WTC11 (cell line): ENCODE data around the gene HOXD8. TPM values are rescaled to one million over a fixed set of nuclear protein-coding genes. Genes with fewer than 3 reads are reported as not detected.

ENCODE experiments used
- ATAC-seq: fragments of 200-7000 bp; cut with Tn5 transposase; 2 replicates; pipeline ENCODE4 v1.10.0; 2021; ENCODE audit warnings: mild to moderate bottlenecking, moderate library complexity
- CTCF ChIA-PET: fragments of 300-600 bp; sonication (Branson Sonifier 250); formaldehyde crosslinking; loops from one replicate; lab custom pipeline; 2021; ENCODE audit warnings: antibody characterized with exemption; lab: Charles Lee
- POLR2A ChIA-PET: fragments of 350-600 bp; sonication (Branson Sonifier 250); formaldehyde crosslinking; loops from one replicate; lab custom pipeline; 2021; ENCODE audit warnings: antibody characterized with exemption; lab: Charles Lee
- DNase-seq: peaks from one replicate; pipeline ENCODE4 v3.0.0; 2021; ENCODE audit warnings: low spot score
- H3K27ac Mint-ChIP-seq: 2 replicates; pipeline ENCODE4 v1.8.0; 2021; ENCODE audit warnings: mixed read lengths
- H3K27me3 Mint-ChIP-seq: 2 replicates; pipeline ENCODE4 v1.8.0; 2021; ENCODE audit warnings: low read depth, mild to moderate bottlenecking, moderate library complexity, mixed read lengths
- H3K36me3 Mint-ChIP-seq: 2 replicates; pipeline ENCODE4 v1.8.0; 2021; ENCODE audit warnings: mixed read lengths
- H3K4me1 Mint-ChIP-seq: 2 replicates; pipeline ENCODE4 v1.8.0; 2022; ENCODE audit warnings: mixed read lengths
- H3K4me3 Mint-ChIP-seq: 2 replicates; pipeline ENCODE4 v1.8.0; 2021; ENCODE audit warnings: mild to moderate bottlenecking, moderate library complexity, mixed read lengths
- H3K9me3 Mint-ChIP-seq: 2 replicates; pipeline ENCODE4 v1.8.0; 2021; ENCODE audit warnings: mixed read lengths
- CBFB ChIP-seq: sonication (generic); formaldehyde crosslinking; IDR thresholded peaks from 2 replicates; pipeline ENCODE4 v1.8.1; 2022; ENCODE audit warnings: mild to moderate bottlenecking, low read depth, missing genetic modification reagents
- CREM ChIP-seq: sonication (generic); formaldehyde crosslinking; IDR thresholded peaks from 2 replicates; pipeline ENCODE4 v1.8.1; 2022; ENCODE audit warnings: mild to moderate bottlenecking, missing genetic modification reagents, moderate library complexity
- E2F4 ChIP-seq: sonication (generic); formaldehyde crosslinking; IDR thresholded peaks from 2 replicates; pipeline ENCODE4 v1.8.1; 2022; ENCODE audit warnings: low read depth, mild to moderate bottlenecking, moderate library complexity, missing genetic modification reagents, borderline replicate concordance
- ESRRA ChIP-seq: sonication (generic); formaldehyde crosslinking; IDR thresholded peaks from 2 replicates; pipeline ENCODE4 v1.8.1; 2022; ENCODE audit warnings: mild to moderate bottlenecking, missing genetic modification reagents, borderline replicate concordance
- ETV6 ChIP-seq: sonication (generic); formaldehyde crosslinking; IDR thresholded peaks from 2 replicates; pipeline ENCODE4 v1.8.1; 2022; ENCODE audit warnings: mild to moderate bottlenecking, missing genetic modification reagents
- FOXK1 ChIP-seq: sonication (generic); formaldehyde crosslinking; IDR thresholded peaks from 2 replicates; pipeline ENCODE4 v1.8.0; 2022; ENCODE audit warnings: mild to moderate bottlenecking, moderate library complexity, missing genetic modification reagents
- HMGA2 ChIP-seq: fragments of 250-450 bp; sonication (Bioruptor Pico); IDR thresholded peaks from 2 replicates; pipeline ENCODE4 v1.4.0; 2021; ENCODE audit warnings: mild to moderate bottlenecking, moderate library complexity
- IRF2 ChIP-seq: sonication (generic); formaldehyde crosslinking; IDR thresholded peaks from 2 replicates; pipeline ENCODE4 v1.8.0; 2022; ENCODE audit warnings: low read depth, missing genetic modification reagents, borderline replicate concordance
- JUN ChIP-seq: sonication (generic); formaldehyde crosslinking; IDR thresholded peaks from 2 replicates; pipeline ENCODE4 v1.8.0; 2023; ENCODE audit warnings: mild to moderate bottlenecking, missing genetic modification reagents
- KAT7 ChIP-seq: sonication (generic); formaldehyde crosslinking; IDR thresholded peaks from 2 replicates; pipeline ENCODE4 v1.8.1; 2023; ENCODE audit warnings: missing genetic modification reagents, mild to moderate bottlenecking, borderline replicate concordance
- PRDM15 ChIP-seq: sonication (generic); formaldehyde crosslinking; IDR thresholded peaks from 2 replicates; pipeline ENCODE4 v1.8.0; 2022; ENCODE audit warnings: missing genetic modification reagents
- PRRX2 ChIP-seq: fragments of 250-450 bp; sonication (Bioruptor Pico); IDR thresholded peaks from 2 replicates; pipeline ENCODE4 v1.8.0; 2021; ENCODE audit warnings: mild to moderate bottlenecking
- RELA ChIP-seq: sonication (generic); formaldehyde crosslinking; IDR thresholded peaks from 2 replicates; pipeline ENCODE4 v1.8.1; 2022; ENCODE audit warnings: missing genetic modification reagents, mild to moderate bottlenecking, borderline replicate concordance
- STAT6 ChIP-seq: sonication (generic); formaldehyde crosslinking; conservative IDR thresholded peaks from 2 replicates; pipeline ENCODE4 v1.8.1; 2023; ENCODE audit warnings: mild to moderate bottlenecking, low read depth, missing genetic modification reagents, moderate library complexity
- TCF7 ChIP-seq: sonication (generic); formaldehyde crosslinking; IDR thresholded peaks from 2 replicates; pipeline ENCODE4 v1.8.0; 2022; ENCODE audit warnings: mild to moderate bottlenecking, low read depth, missing genetic modification reagents, moderate library complexity
- USF2 ChIP-seq: sonication (generic); formaldehyde crosslinking; IDR thresholded peaks from 2 replicates; pipeline ENCODE4 v1.8.1; 2023; ENCODE audit warnings: mild to moderate bottlenecking, missing genetic modification reagents, moderate library complexity
- ZNF138 ChIP-seq: sonication (generic); formaldehyde crosslinking; conservative IDR thresholded peaks from 2 replicates; pipeline ENCODE4 v1.8.1; 2022; ENCODE audit warnings: mild to moderate bottlenecking, moderate library complexity, missing genetic modification reagents
- ZNF219 ChIP-seq: sonication (generic); formaldehyde crosslinking; IDR thresholded peaks from 2 replicates; pipeline ENCODE4 v1.8.0; 2023; ENCODE audit warnings: missing genetic modification reagents, mild to moderate bottlenecking, borderline replicate concordance
- ZNF512 ChIP-seq: sonication (generic); formaldehyde crosslinking; IDR thresholded peaks from 2 replicates; pipeline ENCODE4 v1.8.1; 2022; ENCODE audit warnings: missing genetic modification reagents, borderline replicate concordance
- total RNA-seq: library from RNA; stranded (reverse); gene quantifications from 3 replicates; pipeline ENCODE4 v1.2.3, GENCODE V29; 2021

HOXD8 gene
- total RNA-seq, 1 experiment from 2014 or later = not detected

- ATAC-seq = no peak
Measured at GRCh38 chr2:176095421-176095820, 34.1 kb upstream of the HOXD8 start.

GRCh38 chr2:176096243-176096985, 33.1 kb upstream of the HOXD8 start:
- H3K4me3 Mint-ChIP-seq = peak overlapping the region; percentile 65
- H3K36me3 Mint-ChIP-seq = peaks cover 2% of the 10 kb centered on the region; the same call in 1 of the 2 replicates
- peaks cover 96% of the 10 kb centered on the region for H3K27me3 Mint-ChIP-seq
- H3K9me3 Mint-ChIP-seq = no peaks in the 10 kb centered on the region
- ChIA-PET POLR2A (no interaction called here), CTCF (interaction anchor here (1.0 to 4.2 kb wide), 25 partner anchors 8 to 1397 kb away, joined by 3 to 56 read pairs (median 6); partner anchors contain the start of genes HOXD11 and LNPK)
- DNase-seq (no peak), ATAC-seq (no peak)
- peaks cover 73% of the 10 kb centered on the region for H3K4me1 Mint-ChIP-seq
- peak overlapping the region; percentile 37; the same call in 1 of the 2 replicates for H3K27ac Mint-ChIP-seq
- TF ChIP-seq JUN (CRISPR knock-in tag) (no peak), PRRX2 (CRISPR knock-in tag) (no peak), RELA (CRISPR knock-in tag) (no peak), CREM (no peak), IRF2 (CRISPR knock-in tag) (no peak), ZNF138 (CRISPR knock-in tag) (no peak), ESRRA (CRISPR knock-in tag) (no peak), KAT7 (CRISPR knock-in tag) (no peak), ZNF219 (CRISPR knock-in tag) (no peak), TCF7 (no peak), USF2 (CRISPR knock-in tag) (no peak), PRDM15 (CRISPR knock-in tag) (no peak), ZNF512 (CRISPR knock-in tag) (no peak), HMGA2 (CRISPR knock-in tag) (no peak), CBFB (no peak), STAT6 (CRISPR knock-in tag) (no peak), E2F4 (CRISPR knock-in tag) (no peak)

More at GRCh38 chr2:176095421-176095820, 34.1 kb upstream of the HOXD8 start:
- H3K36me3 Mint-ChIP-seq = peaks cover 7% of the 10 kb centered on the region
- DNase-seq = no peak
- POLR2A ChIA-PET = no interaction called here
- H3K4me3 Mint-ChIP-seq = peak overlapping the region; percentile 24; the same call in 1 of the 2 replicates
- peaks cover 68% of the 10 kb centered on the region for H3K4me1 Mint-ChIP-seq
- no peak overlapping the region for H3K27ac Mint-ChIP-seq
- TF ChIP-seq FOXK1 (CRISPR knock-in tag) = no peak
- no peak for TF ChIP-seq ETV6 (CRISPR knock-in tag)
- no peaks in the 10 kb centered on the region for H3K9me3 Mint-ChIP-seq
- H3K27me3 Mint-ChIP-seq = peaks cover 96% of the 10 kb centered on the region
- CTCF ChIA-PET = interaction anchor here (4.2 kb wide), 1 partner anchor 14 kb away, joined by 56 read pairs; no protein-coding TSS in a partner anchor
